GM18907 (cell line): Measurements from ENCODE around the gene RBBP4.

Source experiments
- ATAC-seq: cut with Tn5 transposase; IDR thresholded peaks from one replicate; pipeline ENCODE4 v1.9.1; 2021; ENCODE audit warnings: mild to moderate bottlenecking, moderate library complexity; ENCODE audit not compliant: unreplicated experiment

The RBBP4 gene

DNA sequence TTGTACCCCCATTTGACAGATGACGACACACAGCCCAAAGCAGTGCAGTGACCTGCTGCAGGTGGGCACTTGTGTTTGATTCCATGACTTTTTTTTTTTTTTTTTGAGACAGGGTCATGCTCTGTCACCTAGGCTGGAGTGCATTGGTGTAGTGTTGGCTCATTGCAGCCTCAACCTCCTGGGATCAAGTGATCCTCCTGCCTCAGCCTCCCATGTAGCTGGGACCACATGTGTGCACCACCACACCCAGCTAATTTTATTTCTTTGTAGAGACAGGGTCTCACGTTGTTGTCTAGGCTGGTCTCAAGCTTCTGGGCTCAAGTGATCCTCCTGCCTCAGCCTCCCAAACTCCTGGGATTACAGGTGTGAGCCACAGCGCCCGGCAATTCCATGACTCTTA is 66.5 kb downstream of the RBBP4 start:
- no peak for ATAC-seq

DNA sequence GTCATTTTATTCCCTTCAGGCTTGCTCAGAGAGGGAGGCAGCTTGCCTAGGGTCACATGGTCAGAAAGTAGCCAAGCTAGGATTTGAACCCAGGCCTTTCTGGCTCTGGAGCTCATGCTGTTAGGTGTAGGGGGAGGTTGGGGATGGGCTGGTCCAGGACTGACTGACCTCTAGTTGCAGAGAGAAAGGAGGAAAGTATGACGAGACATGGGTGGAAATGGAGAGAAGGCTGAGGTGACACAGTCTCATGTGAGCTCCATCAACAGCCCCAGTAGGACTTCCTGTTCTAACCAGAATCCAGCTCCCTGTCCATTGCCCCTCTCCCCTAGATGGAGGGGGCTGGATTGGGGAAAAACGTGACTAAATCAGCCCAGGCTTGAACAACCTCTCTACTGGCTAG is 67.0 kb downstream of the RBBP4 start:
- ATAC-seq, result no peak

DNA sequence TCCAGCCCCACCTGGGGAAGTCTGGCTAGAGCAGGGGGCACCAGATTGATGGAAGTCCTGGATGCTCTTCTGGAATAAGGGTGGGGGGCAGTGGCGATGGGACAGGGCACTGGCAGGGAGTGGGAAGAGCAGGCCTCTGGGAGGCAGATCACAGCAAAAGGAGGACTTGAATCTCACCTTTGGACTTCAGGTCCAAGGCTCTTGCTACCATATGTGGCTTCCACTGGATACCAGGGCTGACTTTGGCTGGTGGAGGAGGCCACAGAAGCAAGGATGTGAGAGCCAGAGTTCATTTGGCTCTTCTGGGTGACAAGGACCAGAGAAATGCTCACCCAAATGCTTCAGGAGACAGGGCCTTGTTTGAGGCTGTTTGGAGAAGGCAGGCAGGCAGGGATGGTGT is 67.5 kb downstream of the RBBP4 start:
- no peak for ATAC-seq

DNA sequence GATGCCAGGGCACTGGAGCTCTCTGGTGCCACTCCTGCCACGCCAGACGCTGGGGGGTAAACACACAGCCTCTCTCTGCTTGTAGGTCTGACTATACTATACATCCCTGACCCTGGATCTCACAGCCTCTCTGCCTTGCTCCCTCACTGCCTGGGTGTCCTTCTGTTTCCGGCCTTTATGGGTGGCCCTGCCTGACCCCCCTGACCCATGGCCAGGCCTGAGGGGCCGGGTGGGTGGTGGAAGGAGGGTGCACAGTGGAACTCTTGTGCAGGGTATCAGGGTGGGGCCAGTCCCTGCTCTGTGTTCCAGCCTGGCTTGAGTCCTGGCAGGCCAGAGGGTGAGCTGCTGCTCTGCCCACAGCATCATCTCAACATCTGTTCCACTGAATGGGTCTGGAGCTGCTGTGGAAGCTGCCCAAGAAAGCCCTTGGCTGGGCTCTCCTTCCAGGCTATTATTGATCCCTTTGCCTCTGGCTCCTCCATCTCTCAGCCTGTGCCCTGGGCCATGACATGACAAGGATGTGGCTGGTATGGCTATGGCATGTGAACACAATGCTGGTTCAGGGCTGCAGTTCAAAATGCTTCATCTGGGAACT is 68.8 kb downstream of the RBBP4 start:
- no peak for ATAC-seq

DNA sequence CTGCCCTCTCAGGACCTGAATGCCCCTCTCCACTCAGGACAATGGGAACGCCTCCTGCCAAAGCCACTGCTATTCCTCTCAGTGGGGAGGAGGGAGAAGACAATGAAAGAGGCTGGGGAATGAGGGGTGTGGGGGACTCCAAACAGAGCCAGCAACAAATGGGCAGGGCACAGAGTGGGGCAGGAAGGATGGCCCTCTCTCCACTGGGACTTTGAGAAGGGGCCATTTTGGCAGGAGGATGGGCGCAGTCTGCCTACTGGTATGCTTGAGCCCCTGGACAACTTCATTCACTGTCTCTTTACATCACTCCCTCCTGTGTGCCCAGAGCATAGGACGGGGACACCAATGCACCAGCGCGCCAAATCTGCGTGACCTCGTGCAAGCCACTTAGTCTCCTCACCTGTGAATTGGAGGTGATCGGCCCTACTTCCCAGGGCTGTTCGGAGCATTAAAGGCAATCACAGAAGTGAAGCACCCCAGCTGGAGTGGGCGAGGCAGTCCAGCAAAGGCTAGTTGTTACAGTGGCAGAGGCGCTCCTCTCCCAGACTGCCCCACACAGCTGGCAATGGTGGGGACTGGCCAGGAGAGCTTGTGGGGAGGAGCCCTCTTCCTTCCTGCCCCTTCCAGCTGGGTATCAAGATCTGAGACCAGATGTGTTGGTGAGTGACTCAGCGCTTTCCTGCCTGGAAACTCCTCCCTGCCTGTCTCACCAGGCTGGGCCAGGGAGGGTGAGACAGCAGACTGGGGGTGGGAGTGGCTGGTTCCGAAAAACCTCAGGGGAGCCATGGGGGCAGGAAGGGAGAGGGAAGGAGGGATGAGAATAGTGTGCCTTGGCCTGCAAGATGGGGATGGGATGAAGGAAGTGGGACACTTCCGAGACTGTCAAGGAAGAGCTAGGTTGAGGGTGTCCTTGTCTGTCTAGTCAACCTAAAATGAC is 73.9 kb downstream of the RBBP4 start:
- ATAC-seq, result no peak

DNA sequence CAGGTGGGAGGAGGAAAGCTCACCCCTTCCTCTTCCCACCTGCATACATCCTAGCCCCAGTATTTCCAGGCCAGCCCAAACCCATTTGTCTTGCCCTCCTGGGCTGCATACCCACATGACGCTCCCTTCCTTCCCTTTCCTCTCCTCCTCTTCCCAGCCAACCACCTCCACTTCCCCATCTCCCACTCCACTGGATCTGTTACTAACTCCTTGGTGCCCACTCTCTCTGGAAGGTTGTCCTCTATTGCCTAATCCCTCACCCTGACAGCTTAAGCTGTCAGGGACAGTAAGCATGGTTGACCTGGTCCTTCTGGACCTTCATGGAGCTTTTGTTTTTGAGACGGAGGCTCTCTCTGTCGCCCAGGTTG is 74.6 kb downstream of the RBBP4 start:
- ATAC-seq, result no peak

DNA sequence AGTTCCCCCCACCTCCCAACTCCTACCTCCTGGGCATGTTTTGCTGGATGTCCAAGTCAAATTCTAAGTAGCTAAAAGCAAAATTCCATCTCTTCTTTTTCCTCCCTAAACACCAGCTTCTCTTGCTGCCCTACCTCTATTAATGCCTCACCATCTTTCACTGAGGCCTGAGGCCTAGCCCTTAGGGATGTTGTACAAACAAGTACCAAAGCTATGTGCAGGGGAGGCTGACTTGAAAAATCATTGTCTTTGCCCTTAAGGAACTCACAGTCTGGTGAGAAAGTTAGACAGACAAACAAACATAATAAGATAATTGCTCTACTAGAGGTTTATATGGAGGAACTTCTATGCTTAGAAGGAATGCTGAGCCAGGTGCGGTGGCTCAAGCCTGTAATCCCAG is 76.9 kb downstream of the RBBP4 start:
- ATAC-seq, result no peak

DNA sequence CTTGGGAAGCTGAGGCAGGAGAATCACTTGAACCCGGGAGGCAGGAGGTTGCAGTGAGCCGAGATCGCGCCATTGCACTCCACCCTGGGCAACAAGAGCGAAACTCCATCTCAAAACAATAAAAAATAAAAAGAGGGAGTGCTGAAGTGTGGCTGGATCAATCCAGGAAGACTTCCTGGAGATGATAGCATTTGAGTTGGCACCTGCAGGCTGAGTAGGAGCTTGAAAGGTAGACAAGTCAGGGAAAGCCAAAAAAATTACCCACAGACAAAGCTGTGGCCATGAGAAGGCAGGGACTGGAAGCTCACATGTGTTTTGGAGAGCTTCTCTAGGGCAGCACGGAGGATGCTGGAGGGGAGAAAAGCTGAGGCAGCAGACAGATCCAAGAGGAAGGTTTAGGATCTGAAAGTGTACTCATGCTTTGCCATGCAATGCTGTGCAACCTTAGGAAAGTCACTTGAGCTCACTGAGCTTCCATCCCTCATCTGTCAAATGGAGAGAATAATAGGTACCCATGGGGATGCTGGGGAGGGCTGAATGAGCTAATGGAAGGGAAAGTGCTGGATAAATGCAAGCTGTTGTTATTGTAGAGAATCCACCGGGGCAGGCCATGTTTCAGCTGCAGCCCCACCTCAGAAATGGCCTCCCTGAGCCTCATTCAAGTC is 77.5 kb downstream of the RBBP4 start:
- ATAC-seq, result no peak

DNA sequence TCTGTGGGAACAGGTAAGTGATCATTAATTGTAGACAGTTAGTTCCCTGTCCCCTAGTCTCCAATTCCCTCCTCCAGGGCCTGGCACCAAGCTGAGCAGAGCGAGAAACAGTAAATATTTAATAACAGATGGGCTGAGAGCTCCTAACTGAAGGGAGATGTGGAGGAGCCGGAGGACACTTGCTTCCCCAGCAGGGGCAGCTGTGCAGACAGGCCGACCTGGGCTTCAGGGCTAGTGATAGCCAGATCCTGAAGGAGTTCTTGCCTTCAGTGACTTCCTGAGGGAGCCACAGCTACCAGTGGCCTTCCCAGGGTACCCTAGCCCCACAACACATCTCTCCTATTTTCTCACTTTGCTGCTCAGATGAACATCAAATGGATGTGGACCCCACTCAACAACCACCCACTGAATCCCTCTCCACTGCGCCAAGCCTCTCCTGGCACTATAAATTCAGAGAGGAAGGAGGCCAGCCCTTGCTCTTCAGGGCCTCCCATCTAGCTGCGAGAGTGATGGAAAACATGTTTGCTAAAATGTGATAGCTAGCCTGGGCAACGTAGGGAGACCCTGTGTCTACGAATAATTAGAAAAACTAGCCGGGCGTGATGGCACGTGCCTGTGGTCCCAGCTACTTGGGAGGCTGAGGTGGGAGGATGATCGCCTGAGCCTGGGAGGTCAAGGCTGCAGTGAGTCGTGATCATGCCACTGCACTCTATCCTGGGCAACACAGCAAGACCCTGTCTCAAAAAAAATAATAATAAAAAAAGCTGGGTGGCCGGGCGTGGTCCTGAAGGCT is 78.4 kb downstream of the RBBP4 start:
- ATAC-seq, result no peak

DNA sequence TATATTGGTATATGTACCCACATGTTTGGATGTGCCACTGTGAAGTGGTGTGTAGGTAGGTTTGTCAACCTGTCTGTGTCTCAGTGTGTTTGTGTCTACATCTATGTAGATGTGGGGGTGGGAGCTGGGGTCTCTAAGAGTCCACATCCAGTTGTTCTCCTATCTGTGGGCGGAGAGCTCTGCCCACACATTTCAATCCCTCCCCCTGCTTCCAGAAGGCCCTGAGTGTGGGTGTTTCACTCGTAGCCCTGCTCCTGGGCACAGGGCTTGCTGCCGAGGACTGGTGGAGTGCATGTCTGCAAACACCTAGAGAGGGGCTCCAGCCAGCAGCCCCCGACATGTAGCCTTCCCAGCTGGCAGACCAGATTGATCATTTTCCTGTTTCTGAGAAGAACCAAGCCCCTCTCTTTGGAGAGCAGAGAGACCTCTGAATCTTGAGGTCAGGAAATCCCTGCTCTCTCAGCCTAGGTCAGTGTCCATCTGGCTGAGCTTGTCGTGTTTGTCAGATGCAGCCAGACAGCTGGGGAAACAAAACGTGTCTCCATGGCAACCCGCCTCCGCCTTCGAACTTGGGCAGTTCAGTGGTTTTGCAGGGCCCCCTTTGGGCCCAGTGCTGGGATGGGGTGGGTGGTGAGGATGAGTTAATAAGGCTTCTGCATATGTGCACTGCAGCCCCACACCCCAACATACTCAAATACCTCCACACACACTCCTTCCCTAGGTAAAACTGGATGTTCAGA is 82.7 kb downstream of the RBBP4 start:
- ATAC-seq, result no peak
